PC-3 (cell line): ENCODE measurements around the gene CASK. TPM values are rescaled to one million over a fixed set of nuclear protein-coding genes. Genes with fewer than 3 reads are reported as not detected.

Experiments used
- ATAC-seq: fragments of 200-7000 bp; cut with Tn5 transposase; 2 replicates; pipeline ENCODE4 v1.9.1; 2020; ENCODE audit warnings: mild to moderate bottlenecking, moderate library complexity
- BruUV-seq: library from RNA; stranded (reverse); fragments of 400-500 nt; replicated peaks from 2 replicates; lab custom pipeline; 2021; lab: Mats Ljungman, UMichigan
- CTCF ChIA-PET: fragments of 300-600 bp; sonication (Branson Sonifier 250); formaldehyde crosslinking; loops from one replicate; lab custom pipeline; 2022; ENCODE audit warnings: antibody characterized with exemption; lab: Charles Lee
- POLR2A ChIA-PET: fragments of 300-600 bp; sonication (Branson Sonifier 250); formaldehyde crosslinking; loops from one replicate; lab custom pipeline; 2022; ENCODE audit warnings: antibody characterized with exemption; ENCODE audit not compliant: unreplicated experiment; lab: Charles Lee
- DNase-seq: peaks from one replicate; pipeline ENCODE4 v3.0.0-alpha.2; 2015
- H2AFZ ChIP-seq: fragments of 300-600 bp; sonication (generic); 2 replicates; pipeline ENCODE4 v1.6.0; 2016; ENCODE audit warnings: antibody characterized with exemption, low read length
- H3F3A ChIP-seq: fragments of 300-600 bp; sonication (generic); one replicate; pipeline ENCODE4 v1.6.0; 2017; ENCODE audit warnings: antibody characterized with exemption, low read length, control low read depth, mild to moderate bottlenecking; ENCODE audit not compliant: unreplicated experiment
- H3K27ac ChIP-seq: fragments of 300-600 bp; sonication (generic); 2 replicates; pipeline ENCODE4 v1.5.1; 2016; ENCODE audit warnings: mild to moderate bottlenecking, low read length
- H3K27me3 ChIP-seq: fragments of 300-600 bp; sonication (generic); 2 replicates; pipeline ENCODE4 v1.6.1; 2016; ENCODE audit warnings: low read length, mixed read lengths
- H3K36me3 ChIP-seq: fragments of 300-600 bp; sonication (generic); 2 replicates; pipeline ENCODE4 v1.6.1; 2016; ENCODE audit warnings: low read depth, mixed run types, low read length, mixed read lengths
- H3K4me1 ChIP-seq: fragments of 300-600 bp; sonication (generic); 2 replicates; pipeline ENCODE4 v1.5.1; 2016; ENCODE audit warnings: low read length; ENCODE audit not compliant: insufficient read depth
- H3K4me2 ChIP-seq: fragments of 300-600 bp; sonication (generic); 2 replicates; pipeline ENCODE4 v1.6.0; 2016; ENCODE audit warnings: low read length
- H3K4me3 ChIP-seq: fragments of 300-600 bp; sonication (generic); 2 replicates; pipeline ENCODE4 v1.5.1; 2016; ENCODE audit warnings: mild to moderate bottlenecking, low read length, mixed read lengths
- H3K79me2 ChIP-seq: fragments of 300-600 bp; sonication (generic); 2 replicates; pipeline ENCODE4 v1.6.1; 2017; ENCODE audit warnings: low read length, mixed read lengths
- H3K9ac ChIP-seq: fragments of 300-600 bp; sonication (generic); 2 replicates; pipeline ENCODE4 v1.6.0; 2016; ENCODE audit warnings: mild to moderate bottlenecking, low read length
- H3K9me2 ChIP-seq: fragments of 300-600 bp; sonication (generic); replicated peaks from 2 replicates; pipeline ENCODE4 v1.6.1; 2016; ENCODE audit warnings: mixed run types, low read length, mixed read lengths
- H3K9me3 ChIP-seq: fragments of 300-600 bp; sonication (generic); 2 replicates; pipeline ENCODE4 v1.6.1; 2016; ENCODE audit warnings: low read length, mixed read lengths
- H4K20me1 ChIP-seq: fragments of 300-600 bp; sonication (generic); 2 replicates; pipeline ENCODE4 v1.6.1; 2016; ENCODE audit warnings: low read length, mixed read lengths
- CTCF ChIP-seq: fragments of 300-600 bp; sonication (generic); conservative IDR thresholded peaks from 2 replicates; pipeline ENCODE4 v1.5.1; 2017; ENCODE audit warnings: antibody characterized with exemption, low read depth, mild to moderate bottlenecking, low read length
- EZH2 ChIP-seq: fragments of 300-600 bp; sonication (generic); IDR thresholded peaks from one replicate; pipeline ENCODE4 v1.6.1; 2017; ENCODE audit warnings: antibody characterized with exemption, mild to moderate bottlenecking, low read length; ENCODE audit not compliant: unreplicated experiment
- EZH2phosphoT487 ChIP-seq: fragments of 300-600 bp; sonication (generic); IDR thresholded peaks from 2 replicates; pipeline ENCODE4 v1.6.1; 2018; ENCODE audit warnings: mild to moderate bottlenecking, antibody characterized with exemption, low read length, borderline replicate concordance
- intact Hi-C: fragments of 100-400 bp; cut with micrococcal nuclease; formaldehyde crosslinking; loops from 2 replicates; pipeline ENCODE4 v1.9.0; 2023
- total RNA-seq: library from RNA; depleted of rRNA; stranded (reverse); fragments of >200 nt; gene quantifications from 2 replicates; pipeline ENCODE4 v1.2.3, GENCODE V29; 2014

The CASK gene
- total RNA-seq, 1 experiment from 2014 or later: 21.4 TPM

GRCh38 chrX:41543668-41544067, 379.7 kb downstream of the CASK start:
- intact Hi-C loops: no loop called here

GRCh38 chrX:41543025-41543424, 380.3 kb downstream of the CASK start:
- H3K4me1 ChIP-seq: no peaks in the 10 kb centered on the region
- H3K9me3 ChIP-seq: no peaks in the 10 kb centered on the region
- H3K27me3 ChIP-seq: no peaks in the 10 kb centered on the region
- H3F3A ChIP-seq: no peaks in the 10 kb centered on the region
- intact Hi-C loops: no loop called here
- H2AFZ ChIP-seq: no peak overlapping the region
- no peak overlapping the region for H3K27ac ChIP-seq
- H3K9me2 ChIP-seq: no peaks in the 10 kb centered on the region
- ChIA-PET POLR2A (no interaction called here), CTCF (no interaction called here)
- no peak overlapping the region for H3K4me3 ChIP-seq
- H3K9ac ChIP-seq: no peak overlapping the region
- H3K36me3 ChIP-seq: no peaks in the 10 kb centered on the region
- H4K20me1 ChIP-seq: no peaks in the 10 kb centered on the region
- no peaks in the 10 kb centered on the region for H3K79me2 ChIP-seq
- TF ChIP-seq EZH2phosphoT487: no peak
- TF ChIP-seq EZH2: no peak
- no peak for TF ChIP-seq CTCF
- BruUV-seq: no TSS peak
- no peak for DNase-seq
- no peak overlapping the region for H3K4me2 ChIP-seq
- ATAC-seq: no peak

More at GRCh38 chrX:41543668-41544067, 379.7 kb downstream of the CASK start:
- no peaks in the 10 kb centered on the region for H3F3A ChIP-seq
- H3K9ac ChIP-seq: no peak overlapping the region
- H3K79me2 ChIP-seq: no peaks in the 10 kb centered on the region
- H3K9me3 ChIP-seq: no peaks in the 10 kb centered on the region
- no peaks in the 10 kb centered on the region for H3K36me3 ChIP-seq
- no peak overlapping the region for H3K4me2 ChIP-seq
- H3K9me2 ChIP-seq: no peaks in the 10 kb centered on the region
- no peaks in the 10 kb centered on the region for H3K4me1 ChIP-seq
- no peak overlapping the region for H2AFZ ChIP-seq
- no peaks in the 10 kb centered on the region for H3K27me3 ChIP-seq
- H3K4me3 ChIP-seq: no peak overlapping the region
- CTCF ChIA-PET: no interaction called here
- H4K20me1 ChIP-seq: no peaks in the 10 kb centered on the region
- TF ChIP-seq EZH2: no peak
- TF ChIP-seq EZH2phosphoT487: no peak
- TF ChIP-seq CTCF: no peak
- BruUV-seq: no TSS peak
- POLR2A ChIA-PET: no interaction called here
- DNase-seq (no peak), ATAC-seq (no peak)
- H3K27ac ChIP-seq: no peak overlapping the region

- Histone ChIP-seq H3K27ac (no peak overlapping the region), H3K4me3 (no peak overlapping the region), H4K20me1 (no peaks in the 10 kb centered on the region), H3K4me1 (no peaks in the 10 kb centered on the region), H3K79me2 (no peaks in the 10 kb centered on the region), H2AFZ (no peak overlapping the region), H3K9me3 (no peaks in the 10 kb centered on the region), H3K27me3 (no peaks in the 10 kb centered on the region), H3K9me2 (no peaks in the 10 kb centered on the region), H3K4me2 (no peak overlapping the region), H3K9ac (no peak overlapping the region), H3K36me3 (no peaks in the 10 kb centered on the region), H3F3A (no peaks in the 10 kb centered on the region)
- intact Hi-C loops: no loop called here
- TF ChIP-seq EZH2 (no peak), CTCF (no peak), EZH2phosphoT487 (no peak)
- CTCF ChIA-PET: no interaction called here
- DNase-seq (no peak), ATAC-seq (no peak)
- BruUV-seq: no TSS peak
- POLR2A ChIA-PET: no interaction called here
Observed at GRCh38 chrX:41542536-41542935, 380.8 kb downstream of the CASK start.
